Muscle of arm (tissue), 12 donors: ENCODE results near the gene ST7L. TPM values are rescaled to one million over a fixed set of nuclear protein-coding genes. Genes with fewer than 3 reads are reported as not detected.
"Not testable (repeated sequence)": the region's sequence is repeated elsewhere in the genome, so short reads cannot be mapped to it uniquely, and the experiment has no call there.

Experiments
- DNase-seq: peaks from one replicate; pipeline ENCODE4 v3.0.0-alpha.2; 2013
- polyA plus RNA-seq, 12 donors: library from polyadenylated mRNA; unstranded; fragments of 120-200 nt; gene quantifications; one replicate each; pipeline ENCODE4 v1.2.1, GENCODE V29; 2013; ENCODE audit not compliant: insufficient read length in 12 of 12

Gene ST7L
- polyA plus RNA-seq, 12 donors, result 14.3 to 25.3 (median 18.7) TPM; not detected in 1

GRCh38 chr1:112501810-112502641 is 116.9 kb downstream of the ST7L start:
- peak; percentile 75 for DNase-seq

GRCh38 chr1:112496290-112496689 is 122.7 kb downstream of the ST7L start:
- no peak for DNase-seq

GRCh38 chr1:112493351-112493750 is 125.6 kb downstream of the ST7L start:
- no peak for DNase-seq

GRCh38 chr1:112492076-112492475 is 126.9 kb downstream of the ST7L start:
- DNase-seq, result no peak

- no peak for DNase-seq
Observed at GRCh38 chr1:112488141-112488540, 130.8 kb downstream of the ST7L start.

- not testable (repeated sequence) for DNase-seq
Observed at GRCh38 chr1:112487686-112488085, 131.3 kb downstream of the ST7L start.

- not testable (repeated sequence) for DNase-seq
Observed at GRCh38 chr1:112486063-112486462, 132.9 kb downstream of the ST7L start.

- DNase-seq, result no peak
Observed at GRCh38 chr1:112478314-112478713, 140.6 kb downstream of the ST7L start.

- no peak for DNase-seq
Observed at GRCh38 chr1:112477550-112477949, 141.4 kb downstream of the ST7L start.

Other genes with a start within 250 kb of the ST7L start
- 10 to 100 TPM in 11 of 12 donors, not detected in 1; 12.5 to 34.9 (median 17.5) TPM for gene CTTNBP2NL, start 222.9 kb downstream of the ST7L start, polyA plus RNA-seq
- 10 to 100 TPM in 1 of 12 donors, 1 to 10 TPM in 10, not detected in 1; 3.3 to 13.9 (median 4.1) TPM for gene WNT2B, start 110.2 kb downstream of the ST7L start, polyA plus RNA-seq
- gene CAPZA1, start 691 bp upstream of the ST7L start, polyA plus RNA-seq, result 100 to 1,000 TPM in 5 of 12 donors, 10 to 100 TPM in 7; 61.4 to 947 (median 94.0) TPM
- 10 to 100 TPM in 11 of 12 donors, not detected in 1; 44.6 to 98.3 (median 50.6) TPM for gene MOV10, start 55.5 kb upstream of the ST7L start, polyA plus RNA-seq
- 100 to 1,000 TPM in 11 of 12 donors, not detected in 1; 256 to 396 (median 290) TPM for gene RHOC, start 88.0 kb upstream of the ST7L start, polyA plus RNA-seq
- 1 to 10 TPM in 10 of 12 donors, not detected in 2; 1.4 to 3.7 (median 2.7) TPM for gene PPM1J, start 96.2 kb upstream of the ST7L start, polyA plus RNA-seq